IMR-90 (cell line): ENCODE data around the gene CNNM1. TPM values are rescaled to one million over a fixed set of nuclear protein-coding genes. Genes with fewer than 3 reads are reported as not detected.

ENCODE experiments used
- ATAC-seq: fragments of 200-7000 bp; cut with Tn5 transposase; 2 replicates; pipeline ENCODE4 v1.9.1; 2020; ENCODE audit warnings: low read depth, mild to moderate bottlenecking, moderate library complexity
- BruUV-seq: library from RNA; stranded (reverse); fragments of 400-500 nt; replicated peaks from 2 replicates; lab custom pipeline; 2021; lab: Mats Ljungman, UMichigan
- CTCF ChIA-PET: fragments of 300-600 bp; formaldehyde crosslinking; extraction: SDS; loops from one replicate; lab custom pipeline; 2021; ENCODE audit warnings: antibody characterized with exemption; lab: Yijun Ruan, JAX
- POLR2A ChIA-PET: fragments of 300-600 bp; sonication (Branson Sonifier 250); formaldehyde crosslinking; loops from one replicate; lab custom pipeline; 2022; ENCODE audit warnings: antibody characterized with exemption; ENCODE audit not compliant: unreplicated experiment; lab: Charles Lee
- DNase-seq: peaks from one replicate; pipeline ENCODE4 v3.0.0; 2013
- H2AFZ ChIP-seq: replicated peaks from 2 replicates; pipeline ENCODE3; 2013; ENCODE audit warnings: low read length, mild to moderate bottlenecking; ENCODE audit not compliant: poor library complexity
- H2AK5ac ChIP-seq: 2 replicates; pipeline ENCODE4 v1.6.1; 2013; ENCODE audit warnings: low read depth, low read length, inconsistent platforms
- H2AK9ac ChIP-seq: replicated peaks from 2 replicates; pipeline ENCODE3; 2013; ENCODE audit warnings: mild to moderate bottlenecking, low read depth, low read length, moderate library complexity; ENCODE audit not compliant: poor library complexity
- H2BK120ac ChIP-seq: 2 replicates; pipeline ENCODE4 v1.6.1; 2013; ENCODE audit warnings: low read depth, low read length, inconsistent platforms
- H2BK15ac ChIP-seq: 3 replicates; pipeline ENCODE4 v1.6.1; 2013; ENCODE audit warnings: low read depth, low read length, inconsistent platforms
- H2BK20ac ChIP-seq: 2 replicates; pipeline ENCODE4 v1.6.1; 2013; ENCODE audit warnings: low read depth, mild to moderate bottlenecking, inconsistent platforms, low read length, moderate library complexity
- H2BK5ac ChIP-seq: 2 replicates; pipeline ENCODE4 v1.6.1; 2013; ENCODE audit warnings: mild to moderate bottlenecking, low read depth, low read length, inconsistent platforms; ENCODE audit not compliant: poor library complexity, severe bottlenecking
- H3K14ac ChIP-seq: replicated peaks from 2 replicates; pipeline ENCODE4 v1.6.1; 2013; ENCODE audit warnings: low read depth, low read length, inconsistent platforms
- H3K18ac ChIP-seq: 2 replicates; pipeline ENCODE4 v1.6.1; 2013; ENCODE audit warnings: low read depth, low read length, control low read depth
- H3K23ac ChIP-seq: 2 replicates; pipeline ENCODE4 v1.6.1; 2013; ENCODE audit warnings: low read depth, low read length, inconsistent platforms
- H3K27ac ChIP-seq: 2 replicates; pipeline ENCODE4 v1.5.1; 2013; ENCODE audit warnings: mild to moderate bottlenecking, control low read depth, low read length; ENCODE audit not compliant: insufficient read depth
- H3K27me3 ChIP-seq: 2 replicates; pipeline ENCODE4 v1.6.1; 2013; ENCODE audit warnings: low read length; ENCODE audit not compliant: control insufficient read depth, insufficient read depth
- H3K36me3 ChIP-seq: 2 replicates; pipeline ENCODE4 v1.6.1; 2013; ENCODE audit warnings: low read length, mixed read lengths; ENCODE audit not compliant: control insufficient read depth, insufficient read depth
- H3K4ac ChIP-seq: 2 replicates; pipeline ENCODE4 v1.6.1; 2013; ENCODE audit warnings: low read depth, low read length, inconsistent platforms
- H3K4me1 ChIP-seq: 2 replicates; pipeline ENCODE4 v1.6.1; 2013; ENCODE audit warnings: low read length, mixed read lengths; ENCODE audit not compliant: control insufficient read depth, insufficient read depth
- H3K4me2 ChIP-seq: 2 replicates; pipeline ENCODE4 v1.6.1; 2013; ENCODE audit warnings: low read depth, mild to moderate bottlenecking, control low read depth, low read length, moderate library complexity
- H3K4me3 ChIP-seq: 2 replicates; pipeline ENCODE4 v1.5.1; 2013; ENCODE audit warnings: low read depth, mild to moderate bottlenecking, control low read depth, low read length, moderate library complexity; ENCODE audit not compliant: insufficient read depth
- H3K56ac ChIP-seq: 2 replicates; pipeline ENCODE4 v1.6.1; 2013; ENCODE audit warnings: low read length, inconsistent platforms; ENCODE audit not compliant: insufficient read depth; ENCODE audit errors: extremely low read depth
- H3K79me1 ChIP-seq, 2 experiments: 2 replicates each; pipeline ENCODE4 v1.6.1; 2013; ENCODE audit warnings: low read length in 2 of 2, inconsistent platforms in 1 of 2, low read depth in 1 of 2
- H3K9ac ChIP-seq: 2 replicates; pipeline ENCODE4 v1.6.1; 2013; ENCODE audit warnings: low read depth, low read length, control low read depth
- H3K9me1 ChIP-seq: 2 replicates; pipeline ENCODE4 v1.6.1; 2013; ENCODE audit warnings: low read length, inconsistent platforms; ENCODE audit not compliant: insufficient read depth
- H3K9me3 ChIP-seq: 2 replicates; pipeline ENCODE4 v1.6.1; 2013; ENCODE audit warnings: low read length; ENCODE audit not compliant: control insufficient read depth, insufficient read depth
- H4K20me1 ChIP-seq: 2 replicates; pipeline ENCODE4 v1.6.1; 2013; ENCODE audit warnings: low read length, inconsistent platforms; ENCODE audit not compliant: insufficient read depth
- H4K5ac ChIP-seq: 2 replicates; pipeline ENCODE4 v1.6.1; 2013; ENCODE audit warnings: mild to moderate bottlenecking, low read depth, low read length, control low read depth
- H4K8ac ChIP-seq, 2 experiments: 2 replicates each; pipeline ENCODE4 v1.6.1; 2013; ENCODE audit warnings: low read depth in 2 of 2, low read length in 2 of 2, control low read depth in 1 of 2, inconsistent platforms in 1 of 2
- H4K91ac ChIP-seq: 2 replicates; pipeline ENCODE4 v1.6.1; 2013; ENCODE audit warnings: low read depth, low read length, inconsistent platforms; ENCODE audit not compliant: insufficient read depth
- BHLHE40 ChIP-seq: fragments of 150-350 bp; IDR thresholded peaks from 2 replicates; pipeline ENCODE4 v1.6.1; 2016; ENCODE audit warnings: mild to moderate bottlenecking, low read depth, low read length
- CEBPB ChIP-seq: IDR thresholded peaks from 2 replicates; pipeline ENCODE4 v1.6.1; 2012; ENCODE audit warnings: low read depth, low read length, improper control_type of control experiment
- CHD1 ChIP-seq: IDR thresholded peaks from 2 replicates; pipeline ENCODE4 v1.6.1; 2012; ENCODE audit warnings: low read depth, low read length, improper control_type of control experiment
- MAFK ChIP-seq: IDR thresholded peaks from 2 replicates; pipeline ENCODE4 v1.6.1; 2012; ENCODE audit warnings: low read depth, low read length, improper control_type of control experiment
- MAZ ChIP-seq: IDR thresholded peaks from 2 replicates; pipeline ENCODE4 v1.6.1; 2012; ENCODE audit warnings: low read depth, mild to moderate bottlenecking, low read length, improper control_type of control experiment, moderate library complexity, borderline replicate concordance
- MXI1 ChIP-seq: IDR thresholded peaks from 2 replicates; pipeline ENCODE4 v1.6.1; 2012; ENCODE audit warnings: low read depth, mild to moderate bottlenecking, low read length, moderate library complexity, borderline replicate concordance
- NFE2L2 ChIP-seq: fragments of 150-350 bp; IDR thresholded peaks from 2 replicates; pipeline ENCODE4 v1.6.1; 2016; ENCODE audit warnings: low read depth, mild to moderate bottlenecking, low read length
- POLR2A ChIP-seq: IDR thresholded peaks from 2 replicates; pipeline ENCODE4 v1.6.1; 2012; ENCODE audit warnings: mild to moderate bottlenecking, low read depth, low read length
- RAD21 ChIP-seq: IDR thresholded peaks from 2 replicates; pipeline ENCODE4 v1.6.1; 2012; ENCODE audit warnings: low read length, improper control_type of control experiment
- RCOR1 ChIP-seq: IDR thresholded peaks from 2 replicates; pipeline ENCODE4 v1.6.1; 2012; ENCODE audit warnings: mild to moderate bottlenecking, low read length, improper control_type of control experiment; ENCODE audit not compliant: insufficient replicate concordance
- RFX5 ChIP-seq: IDR thresholded peaks from 2 replicates; pipeline ENCODE4 v1.8.0; 2012; ENCODE audit warnings: low read depth, mild to moderate bottlenecking, low read length, moderate library complexity
- SMC3 ChIP-seq: fragments of 150-350 bp; IDR thresholded peaks from 2 replicates; pipeline ENCODE4 v1.6.1; 2016; ENCODE audit warnings: low read depth, mild to moderate bottlenecking, antibody characterized with exemption, low read length, moderate library complexity
- USF2 ChIP-seq: fragments of 150-350 bp; IDR thresholded peaks from 2 replicates; pipeline ENCODE4 v1.6.1; 2017; ENCODE audit warnings: mild to moderate bottlenecking, antibody characterized with exemption, low read length, low read depth
- WGBS, 2 experiments: methylation state at CpG; one replicate each; pipeline versions ENCODE4 v1.1.5 to v1.1.7; 2013; ENCODE audit warnings: missing lambda C conversion rate in 2 of 2; ENCODE audit not compliant: insufficient read length in 1 of 2; ENCODE audit errors: extremely low coverage in 2 of 2; 5-methylcytosine and 5-hydroxymethylcytosine counted together
- dilution Hi-C: fragments of 300-500 bp; cut with HindIII; formaldehyde crosslinking; loops from one replicate; pipeline ENCODE4 v1.14.3; 2018; ENCODE audit warnings: low sequenced_read_pairs; ENCODE audit not compliant: unreplicated experiment
- in situ Hi-C: fragments of 300-500 bp; cut with MboI; formaldehyde crosslinking; loops from 3 replicates; pipeline ENCODE4 v1.14.3; 2019; ENCODE audit warnings: low sequenced_read_pairs, inconsistent platforms, mixed read lengths
- intact Hi-C: fragments of 100-400 bp; cut with micrococcal nuclease; formaldehyde crosslinking; loops from 2 replicates; pipeline ENCODE4 v1.10.0; 2022
- polyA plus RNA-seq, 3 experiments: library from polyadenylated mRNA; depleted of rRNA; stranded (reverse); fragments of >200 nt; gene quantifications; 2 replicates each; pipeline ENCODE4 v1.2.3, GENCODE V29; 2012; ENCODE audit warnings: low replicate concordance in 1 of 3
- total RNA-seq: library from RNA; depleted of rRNA; stranded (reverse); fragments of >200 nt; gene quantifications from 2 replicates; pipeline ENCODE4 v1.2.3, GENCODE V29; 2012
- TF ChIP-seq, protein P1 (sequence below): fragments of 150-350 bp; IDR thresholded peaks from 2 replicates; pipeline ENCODE4 v1.6.1; 2016; ENCODE audit warnings: low read depth, mild to moderate bottlenecking, low read length, moderate library complexity, borderline replicate concordance

Gene CNNM1
- total and polyA plus RNA-seq, 2 of the 4 experiments (the other 2 are of a cell fraction), result 0.18 to 0.39 TPM

- Histone ChIP-seq H3K27ac (no peak overlapping the region), H2AK5ac (no peak overlapping the region), H3K56ac (no peak overlapping the region), H3K9ac (no peak overlapping the region), H3K4ac (no peak overlapping the region), H4K20me1 (no peaks in the 10 kb centered on the region), H4K5ac (no peak overlapping the region), H3K23ac (no peak overlapping the region), H3K9me3 (no peaks in the 10 kb centered on the region), H3K4me2 (no peak overlapping the region), H2BK120ac (no peak overlapping the region), H4K91ac (no peak overlapping the region), H4K8ac (no peak overlapping the region), H2BK20ac (no peak overlapping the region), H2BK5ac (no peak overlapping the region), H3K9me1 (no peaks in the 10 kb centered on the region), H3K18ac (no peak overlapping the region), H3K14ac (no peak overlapping the region), H3K36me3 (peaks cover 18% of the 10 kb centered on the region), H3K79me1 (peaks cover 11 to 30% of the 10 kb centered on the region in 2 experiments), H3K27me3 (no peaks in the 10 kb centered on the region), H3K4me3 (no peak overlapping the region), H2AFZ (no peak overlapping the region), H3K4me1 (peaks cover 1% of the 10 kb centered on the region; the same call in 1 of the 2 replicates), H2BK15ac (no peak overlapping the region), H2AK9ac (no peak overlapping the region)
- CTCF ChIA-PET, result no interaction called here
- TF ChIP-seq CEBPB (no peak), MAFK (no peak), BHLHE40 (no peak), RAD21 (no peak), MAZ (no peak), NFE2L2 (no peak), RCOR1 (no peak), MXI1 (no peak), RFX5 (no peak), USF2 (no peak), SMC3 (no peak), CHD1 (no peak), POLR2A (no peak)
- TF ChIP-seq, protein P1, sequence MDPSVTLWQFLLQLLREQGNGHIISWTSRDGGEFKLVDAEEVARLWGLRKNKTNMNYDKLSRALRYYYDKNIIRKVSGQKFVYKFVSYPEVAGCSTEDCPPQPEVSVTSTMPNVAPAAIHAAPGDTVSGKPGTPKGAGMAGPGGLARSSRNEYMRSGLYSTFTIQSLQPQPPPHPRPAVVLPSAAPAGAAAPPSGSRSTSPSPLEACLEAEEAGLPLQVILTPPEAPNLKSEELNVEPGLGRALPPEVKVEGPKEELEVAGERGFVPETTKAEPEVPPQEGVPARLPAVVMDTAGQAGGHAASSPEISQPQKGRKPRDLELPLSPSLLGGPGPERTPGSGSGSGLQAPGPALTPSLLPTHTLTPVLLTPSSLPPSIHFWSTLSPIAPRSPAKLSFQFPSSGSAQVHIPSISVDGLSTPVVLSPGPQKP, result no peak
- dilution Hi-C loops, result no loop called here
- intact Hi-C loops, result no loop called here
- in situ Hi-C loops, result no loop called here
- POLR2A ChIA-PET, result no interaction called here
- BruUV-seq, result no TSS peak
- DNase-seq (no peak), ATAC-seq (no peak)
- no CpG with 5 or more reads among the region's 1 CpG for WGBS, 2 experiments
Measured at GRCh38 chr10:99424656-99425055, 95.5 kb downstream of the CNNM1 start.
